Measurements from ENCODE around the gene SPINK8. TPM values are rescaled to one million over a fixed set of nuclear protein-coding genes. Genes with fewer than 3 reads are reported as not detected.

The SPINK8 gene
- not detected in 2 replicates for total RNA-seq

DNA sequence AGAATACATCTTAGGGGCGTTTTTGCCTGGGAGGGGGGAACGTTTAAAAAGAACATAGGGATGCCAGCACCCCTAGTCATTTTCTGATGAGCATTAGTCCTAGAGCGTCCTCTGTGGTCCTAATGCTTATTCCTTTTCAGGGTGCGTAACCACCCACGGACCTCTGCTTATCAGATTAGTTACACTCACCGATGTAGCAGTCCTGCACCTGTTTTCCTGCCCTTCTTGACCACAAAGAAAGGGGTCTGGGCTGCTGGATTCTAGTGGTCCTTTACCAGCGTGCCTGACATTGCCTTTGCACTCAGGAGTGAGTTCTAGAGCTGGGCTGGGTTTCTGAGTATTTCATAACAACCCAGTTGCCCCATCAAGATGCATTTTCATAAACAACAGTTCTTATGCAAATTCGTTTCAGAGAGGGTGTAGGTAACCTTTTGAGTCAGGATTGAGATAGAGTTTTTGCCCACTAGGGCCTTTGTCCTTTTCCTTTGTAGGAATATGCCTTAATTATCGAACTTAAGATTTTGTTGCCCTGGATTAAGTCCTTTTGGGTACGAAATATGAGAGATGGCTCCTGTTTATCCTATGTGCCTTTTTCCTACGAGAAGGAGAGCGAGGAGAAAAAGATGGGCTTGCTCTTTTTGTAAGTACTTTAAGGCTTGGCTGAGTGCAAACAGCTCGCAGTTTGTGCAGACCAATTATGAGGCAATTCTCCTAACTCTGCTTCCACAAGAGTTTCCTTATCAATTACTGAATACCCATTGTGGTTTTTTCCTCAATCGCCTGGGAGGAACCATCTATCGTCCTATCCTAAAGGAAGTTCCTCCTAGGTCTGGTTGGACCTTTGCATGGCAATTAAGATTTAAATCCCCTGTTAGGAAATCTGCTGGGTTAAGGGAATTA lies at the start of gene SPINK8:
SPINK8 (minus strand) TSS at position 316 of the 900 bp plus-strand sequence. CDS start 5,320 bp downstream, outside the sequence.

DNA sequence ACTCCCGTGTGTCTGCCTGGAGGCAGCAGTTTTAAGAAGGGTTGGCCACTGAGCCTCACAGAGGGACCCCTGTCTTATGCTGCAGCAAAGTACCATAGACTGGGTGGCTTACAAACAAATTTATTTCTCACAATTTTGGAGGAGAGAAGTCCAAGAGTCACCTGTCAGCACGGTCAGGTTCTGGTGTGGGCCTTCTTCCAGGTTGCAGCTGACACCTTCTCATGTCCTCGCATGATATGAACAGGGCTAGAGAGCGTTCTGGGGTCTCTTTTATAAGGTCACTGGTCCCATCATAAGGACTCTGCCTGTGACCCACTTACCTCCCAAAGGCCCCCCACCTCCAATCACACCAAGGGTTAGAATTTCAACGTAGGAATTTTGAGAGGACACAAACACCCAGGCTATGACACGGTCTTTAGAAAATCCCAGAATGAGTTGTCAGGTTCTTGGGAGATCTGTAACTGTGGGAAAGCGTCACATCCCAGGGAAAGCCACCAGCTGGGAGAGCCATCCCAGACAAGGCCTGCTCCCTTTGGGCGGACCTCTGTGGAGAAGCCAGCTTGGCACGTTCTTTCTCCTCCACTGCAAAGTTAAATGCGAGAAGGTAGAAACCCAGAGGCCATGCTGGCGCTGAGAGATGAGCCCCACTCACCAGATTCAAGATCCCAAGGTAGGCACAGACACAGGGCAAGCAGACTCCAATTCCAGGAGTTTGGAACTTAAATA lies 38.4 kb upstream of the SPINK8 start, which contains the start of gene FBXW12:
FBXW12 (plus strand) TSS at position 569 of the 726 bp plus-strand sequence. CDS start 549 bp downstream, outside the sequence.

DNA sequence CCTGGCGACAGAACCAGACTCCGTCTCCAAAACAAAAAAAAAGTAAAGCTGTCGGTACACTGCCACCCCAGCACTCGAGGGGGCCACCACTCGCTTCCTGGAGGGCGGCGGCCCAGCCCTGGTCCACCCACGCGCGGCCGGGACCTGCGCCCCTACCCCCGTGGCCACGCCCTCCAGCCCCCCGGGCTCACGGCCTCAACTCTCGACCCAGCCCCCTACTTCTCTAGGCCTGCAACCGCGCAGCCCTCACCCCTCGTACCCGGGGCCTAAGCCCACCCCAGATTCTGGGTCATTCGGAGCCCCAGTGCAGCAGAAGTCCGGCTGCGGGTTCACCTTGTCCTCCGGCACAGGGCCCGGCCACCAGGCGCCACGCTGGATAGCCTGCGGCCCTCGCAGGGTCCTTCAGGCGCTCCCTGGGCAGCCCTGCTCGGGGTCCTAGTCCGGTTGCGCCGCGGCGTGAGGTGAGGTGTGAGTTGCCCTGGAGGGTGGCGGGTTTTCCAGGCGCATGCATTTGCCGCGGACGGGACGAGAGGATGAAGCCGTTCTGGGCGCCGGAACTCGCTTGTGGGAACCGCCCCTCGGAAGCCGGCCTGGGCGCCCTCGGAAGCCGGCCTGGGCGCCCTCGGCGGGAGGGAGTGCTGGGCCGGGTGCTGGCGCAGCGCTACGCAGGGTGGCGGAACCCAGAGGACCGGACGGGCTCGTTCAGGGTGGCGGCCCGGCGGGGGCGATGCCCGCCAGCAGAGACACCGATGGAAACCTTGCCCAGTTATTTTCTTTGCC lies 32.3 kb downstream of the SPINK8 start, which contains the start of gene NME6:
NME6 (minus strand) TSS at position 348 of the 780 bp plus-strand sequence.

Small RNA genes within 50 kb of the gene (small RNA-seq; reads per million reads assigned to genes)
- gene MIR2115 (not detected), gene RF00019 (not detected), gene RN7SL321P (not detected)

Other genes starting within 250 kb of the SPINK8 start
- gene CDC25A, start 145.2 kb downstream of the SPINK8 start, total RNA-seq, result 2.7 and 3.7 TPM in 2 replicates
- gene CAMP, start 110.2 kb downstream of the SPINK8 start, total RNA-seq, result not detected in 2 replicates
- gene ZNF589, start 92.6 kb downstream of the SPINK8 start, total RNA-seq, result 5.0 and 6.1 TPM in 2 replicates
- gene NME6, start 32.3 kb downstream of the SPINK8 start, total RNA-seq, result 21.2 and 24.6 TPM in 2 replicates
- not detected in 2 replicates for gene FBXW12, start 38.6 kb upstream of the SPINK8 start, total RNA-seq
- 23.6 and 26.9 TPM in 2 replicates for gene PLXNB1, start 96.4 kb upstream of the SPINK8 start, total RNA-seq
- gene CCDC51, start 106.5 kb upstream of the SPINK8 start, total RNA-seq, result 17.8 and 20.6 TPM in 2 replicates
- 200 and 210 TPM in 2 replicates for gene TMA7, start 106.6 kb upstream of the SPINK8 start, total RNA-seq
- 7.2 TPM in 2 replicates for gene ATRIP, start 113.1 kb upstream of the SPINK8 start, total RNA-seq
- gene SHISA5, start 170.5 kb upstream of the SPINK8 start, total RNA-seq, result 103 and 127 TPM in 2 replicates
- gene PFKFB4, start 223.1 kb upstream of the SPINK8 start, total RNA-seq, result 12.5 and 13.3 TPM in 2 replicates
- gene UCN2, start 230.1 kb upstream of the SPINK8 start, total RNA-seq, result 0.13 and 0.22 TPM in 2 replicates